Panc1 (cell line): ENCODE data around the gene SLF2.

Experiments used
- CTCF ChIP-seq: fragments of 450-650 bp; IDR thresholded peaks from 2 replicates; pipeline ENCODE4 v1.5.1; 2017; ENCODE audit warnings: mild to moderate bottlenecking
- REST ChIP-seq, 2 experiments: IDR thresholded peaks; 2 replicates each; pipeline ENCODE4 v1.6.1; 2011 to 2012; ENCODE audit warnings: low read depth in 2 of 2, control low read depth in 1 of 2, low read length in 1 of 2, mild to moderate bottlenecking in 1 of 2, moderate library complexity in 1 of 2; ENCODE audit not compliant: insufficient read depth in 1 of 2

- TF ChIP-seq CTCF: no peak
- TF ChIP-seq REST (IDR thresholded peaks at IDR 0.05; ENCODE audit: insufficient read depth in 1 of 2, low read depth in 2 of 2, low read length in 1 of 2): no peak
Observed at GRCh38 chr10:100987685-100988049, 74.9 kb downstream of the SLF2 start.
